HG03095 (cell line): ENCODE data around the gene CTIF.

Source experiments
- ATAC-seq: cut with Tn5 transposase; IDR thresholded peaks from one replicate; pipeline ENCODE4 v1.9.1; 2021; ENCODE audit warnings: moderate library complexity; ENCODE audit not compliant: unreplicated experiment

The CTIF gene

GRCh38 chr18:48721312-48721711, 182.5 kb downstream of the CTIF start:
- no peak for ATAC-seq

- no peak for ATAC-seq
These were observed 184.2 kb downstream of the CTIF start for GRCh38 chr18:48723016-48723415.

GRCh38 chr18:48723837-48724236, 185.0 kb downstream of the CTIF start:
- ATAC-seq: no peak

GRCh38 chr18:48724442-48724841, 185.6 kb downstream of the CTIF start:
- ATAC-seq: no peak

GRCh38 chr18:48724939-48725338, 186.1 kb downstream of the CTIF start:
- no peak for ATAC-seq

- no peak for ATAC-seq
These were observed 186.7 kb downstream of the CTIF start for GRCh38 chr18:48725562-48725961.

- ATAC-seq: no peak
These were observed 188.8 kb downstream of the CTIF start for GRCh38 chr18:48727681-48728080.

- no peak for ATAC-seq
These were observed 189.5 kb downstream of the CTIF start for GRCh38 chr18:48728204-48728833.

- no peak for ATAC-seq
These were observed 190.6 kb downstream of the CTIF start for GRCh38 chr18:48729404-48729803.

GRCh38 chr18:48730010-48730409, 191.2 kb downstream of the CTIF start:
- ATAC-seq: no peak

- no peak for ATAC-seq
These were observed 194.1 kb downstream of the CTIF start for GRCh38 chr18:48732767-48733424.

- ATAC-seq: no peak
These were observed 194.9 kb downstream of the CTIF start for GRCh38 chr18:48733643-48734253.

GRCh38 chr18:48734460-48734859, 195.6 kb downstream of the CTIF start:
- ATAC-seq: no peak

GRCh38 chr18:48735080-48735676, 196.3 kb downstream of the CTIF start:
- no peak for ATAC-seq

GRCh38 chr18:48735681-48736255, 196.9 kb downstream of the CTIF start:
- no peak for ATAC-seq

GRCh38 chr18:48736321-48737260, 197.8 kb downstream of the CTIF start:
- no peak for ATAC-seq

GRCh38 chr18:48739266-48740067, 200.6 kb downstream of the CTIF start:
- no peak for ATAC-seq

- ATAC-seq: no peak
These were observed 201.2 kb downstream of the CTIF start for GRCh38 chr18:48740068-48740440.

- ATAC-seq: no peak
These were observed 202.1 kb downstream of the CTIF start for GRCh38 chr18:48740851-48741485.
